H9 (cell line): ENCODE data around the gene RNF31. TPM values are rescaled to one million over a fixed set of nuclear protein-coding genes. Genes with fewer than 3 reads are reported as not detected.

Source experiments
- DNase-seq: peaks from one replicate; pipeline ENCODE4 v3.0.0-alpha.2; 2017
- H2AFZ ChIP-seq: one replicate; pipeline ENCODE4 v1.6.1; 2013; ENCODE audit warnings: mild to moderate bottlenecking, low read length, control low read depth, moderate library complexity
- H2AK5ac ChIP-seq: 2 replicates; pipeline ENCODE4 v1.6.1; 2013; ENCODE audit warnings: low read length, control low read depth, mixed read lengths; ENCODE audit not compliant: insufficient read length
- H2BK120ac ChIP-seq: one replicate; pipeline ENCODE4 v1.6.1; 2013; ENCODE audit warnings: low read depth, mild to moderate bottlenecking, low read length, control low read depth, inconsistent platforms; ENCODE audit not compliant: poor library complexity, severe bottlenecking
- H2BK12ac ChIP-seq: 2 replicates; pipeline ENCODE4 v1.6.1; 2013; ENCODE audit warnings: low read length, control low read depth, mixed read lengths, low read depth; ENCODE audit not compliant: insufficient read length
- H2BK15ac ChIP-seq: 2 replicates; pipeline ENCODE4 v1.6.1; 2013; ENCODE audit warnings: low read depth, low read length, control low read depth
- H2BK20ac ChIP-seq: one replicate; pipeline ENCODE4 v1.6.1; 2013; ENCODE audit warnings: low read depth, mild to moderate bottlenecking, low read length, control low read depth, inconsistent platforms; ENCODE audit not compliant: poor library complexity, severe bottlenecking
- H2BK5ac ChIP-seq: 2 replicates; pipeline ENCODE4 v1.6.1; 2013; ENCODE audit warnings: low read length, control low read depth, mixed read lengths; ENCODE audit not compliant: insufficient read length
- H3K14ac ChIP-seq: 2 replicates; pipeline ENCODE4 v1.6.1; 2013; ENCODE audit warnings: low read length, control low read depth; ENCODE audit not compliant: insufficient read depth
- H3K18ac ChIP-seq: 2 replicates; pipeline ENCODE4 v1.6.1; 2013; ENCODE audit warnings: low read depth, mild to moderate bottlenecking, mixed read lengths, low read length, control low read depth; ENCODE audit not compliant: insufficient read length
- H3K23ac ChIP-seq: 2 replicates; pipeline ENCODE4 v1.6.1; 2013; ENCODE audit warnings: low read length, control low read depth, mixed read lengths, low read depth; ENCODE audit not compliant: insufficient read length
- H3K23me2 ChIP-seq: 2 replicates; pipeline ENCODE4 v1.6.1; 2013; ENCODE audit warnings: low read depth, mild to moderate bottlenecking, mixed read lengths, low read length, control low read depth; ENCODE audit not compliant: insufficient read length, poor library complexity, severe bottlenecking
- H3K27ac ChIP-seq: 2 replicates; pipeline ENCODE4 v1.5.1; 2013; ENCODE audit warnings: low read length, control low read depth, mixed read lengths, low read depth; ENCODE audit not compliant: insufficient read length
- H3K27me3 ChIP-seq: 2 replicates; pipeline ENCODE4 v1.6.1; 2013; ENCODE audit warnings: low read length, control low read depth, inconsistent platforms; ENCODE audit not compliant: insufficient read depth
- H3K4ac ChIP-seq: 2 replicates; pipeline ENCODE4 v1.6.1; 2013; ENCODE audit warnings: low read depth, mild to moderate bottlenecking, control low read depth, inconsistent platforms, low read length, moderate library complexity
- H3K4me1 ChIP-seq: 2 replicates; pipeline ENCODE4 v1.6.1; 2013; ENCODE audit warnings: low read length, control low read depth, inconsistent platforms; ENCODE audit not compliant: insufficient read depth
- H3K4me2 ChIP-seq: 2 replicates; pipeline ENCODE4 v1.6.1; 2013; ENCODE audit warnings: low read length, control low read depth, mixed read lengths; ENCODE audit not compliant: insufficient read length, insufficient read depth
- H3K56ac ChIP-seq: 2 replicates; pipeline ENCODE4 v1.6.1; 2013; ENCODE audit warnings: low read depth, mild to moderate bottlenecking, mixed read lengths, low read length, control low read depth; ENCODE audit not compliant: insufficient read length
- H3K79me1 ChIP-seq: 2 replicates; pipeline ENCODE4 v1.6.1; 2013; ENCODE audit warnings: low read depth, mild to moderate bottlenecking, moderate library complexity, low read length, control low read depth, inconsistent platforms; ENCODE audit not compliant: insufficient read depth, poor library complexity, severe bottlenecking
- H3K79me2 ChIP-seq: 2 replicates; pipeline ENCODE4 v1.6.1; 2013; ENCODE audit warnings: low read length, control low read depth, inconsistent platforms; ENCODE audit not compliant: insufficient read depth
- H3K9ac ChIP-seq: 2 replicates; pipeline ENCODE4 v1.6.1; 2013; ENCODE audit warnings: low read length, control low read depth, mixed read lengths; ENCODE audit not compliant: insufficient read length; ENCODE audit errors: extremely low read depth
- H3K9me3 ChIP-seq: one replicate; pipeline ENCODE4 v1.6.1; 2013; ENCODE audit warnings: low read depth, low read length, inconsistent platforms; ENCODE audit not compliant: control insufficient read depth
- H3T11ph ChIP-seq: one replicate; pipeline ENCODE4 v1.6.1; 2013; ENCODE audit warnings: mild to moderate bottlenecking, low read length, control low read depth, inconsistent platforms
- H4K20me1 ChIP-seq: one replicate; pipeline ENCODE4 v1.6.1; 2013; ENCODE audit not compliant: control insufficient read depth, insufficient read length, insufficient read depth
- H4K5ac ChIP-seq: 2 replicates; pipeline ENCODE4 v1.6.1; 2013; ENCODE audit warnings: low read depth, mild to moderate bottlenecking, mixed read lengths, low read length, control low read depth; ENCODE audit not compliant: insufficient read length
- H4K8ac ChIP-seq: replicated peaks from 2 replicates; pipeline ENCODE4 v1.6.1; 2013; ENCODE audit warnings: low read length, control low read depth, mixed read lengths, low read depth; ENCODE audit not compliant: insufficient read length
- H4K91ac ChIP-seq: 2 replicates; pipeline ENCODE4 v1.6.1; 2013; ENCODE audit warnings: low read depth, mild to moderate bottlenecking, moderate library complexity, mixed read lengths, low read length, control low read depth; ENCODE audit not compliant: insufficient read length
- H3K27ac Mint-ChIP-seq, 3 experiments: 2 replicates in 2 of 3; 3 replicates in 1 of 3; pipeline ENCODE4 v1.8.0; 2020 to 2021; ENCODE audit warnings: mixed read lengths in 3 of 3, mild to moderate bottlenecking in 1 of 3, moderate library complexity in 1 of 3
- H3K27me3 Mint-ChIP-seq: 2 replicates; pipeline ENCODE4 v1.8.0; 2021; ENCODE audit warnings: low read depth, mild to moderate bottlenecking, moderate library complexity, mixed read lengths
- H3K36me3 Mint-ChIP-seq, 3 experiments: 2 replicates in 2 of 3; 3 replicates in 1 of 3; pipeline ENCODE4 v1.8.0; 2020 to 2021; ENCODE audit warnings: low read depth in 3 of 3, mixed read lengths in 3 of 3; ENCODE audit not compliant: insufficient read depth in 1 of 3
- H3K4me1 Mint-ChIP-seq, 2 experiments: 2 replicates each; pipeline ENCODE4 v1.8.0; 2020; ENCODE audit warnings: mixed read lengths in 2 of 2
- H3K4me3 Mint-ChIP-seq, 2 experiments: 2 replicates in 1 of 2; 3 replicates in 1 of 2; pipeline ENCODE4 v1.8.0; 2020 to 2021; ENCODE audit warnings: mild to moderate bottlenecking in 2 of 2, mixed read lengths in 2 of 2, moderate library complexity in 1 of 2
- H3K9me3 Mint-ChIP-seq, 2 experiments: 2 replicates in 1 of 2; 3 replicates in 1 of 2; pipeline ENCODE4 v1.8.0; 2020; ENCODE audit warnings: mild to moderate bottlenecking in 2 of 2, mixed read lengths in 2 of 2, moderate library complexity in 1 of 2
- CTCF ChIP-seq: fragments of 200-600 bp; sonication (generic); conservative IDR thresholded peaks from 3 replicates; pipeline ENCODE4 v1.8.0; 2021; ENCODE audit warnings: antibody characterized with exemption, mild to moderate bottlenecking
- WGBS: extraction: QIAGEN DNeasy Blood & Tissue Kit; methylation state at CpG from one replicate; pipeline ENCODE4 v1.1.7; 2013; ENCODE audit warnings: missing lambda C conversion rate, low lambda C conversion rate, mixed read lengths; ENCODE audit not compliant: insufficient read length; ENCODE audit errors: extremely low coverage; 5-methylcytosine and 5-hydroxymethylcytosine counted together
- total RNA-seq: library from RNA; stranded (reverse); gene quantifications from 2 replicates; pipeline ENCODE4 v1.2.1, GENCODE V29; 2021

Gene RNF31
- total RNA-seq, 1 experiment from 2014 or later = 87.3 TPM

- Histone ChIP-seq H3K4me2 (no peak overlapping the region), H4K8ac (no peak overlapping the region), H3K4me1 (no peaks in the 10 kb centered on the region), H2BK120ac (no peak overlapping the region), H3K56ac (no peak overlapping the region), H3T11ph (no peak overlapping the region), H2AFZ (no peak overlapping the region), H2BK20ac (no peak overlapping the region), H2BK5ac (no peak overlapping the region), H2AK5ac (no peak overlapping the region), H2BK12ac (no peak overlapping the region), H3K18ac (no peak overlapping the region), H3K23me2 (no peaks in the 10 kb centered on the region), H3K79me2 (no peaks in the 10 kb centered on the region), H3K27ac (no peak overlapping the region), H3K4ac (no peak overlapping the region), H4K20me1 (no peaks in the 10 kb centered on the region), H3K14ac (no peak overlapping the region), H3K79me1 (no peaks in the 10 kb centered on the region), H2BK15ac (no peak overlapping the region), H3K9ac (no peak overlapping the region), H3K27me3 (no peaks in the 10 kb centered on the region), H3K23ac (no peak overlapping the region), H4K5ac (no peak overlapping the region), H3K9me3 (no peaks in the 10 kb centered on the region), H4K91ac (no peak overlapping the region)
- TF ChIP-seq CTCF = no peak
- no CpG with 5 or more reads among the region's 12 CpGs for WGBS
- H3K9me3 Mint-ChIP-seq = no peaks in the 10 kb centered on the region
- no peaks in the 10 kb centered on the region; the same call in 1 of the 2 replicates for H3K27me3 Mint-ChIP-seq
- no peak overlapping the region for H3K27ac Mint-ChIP-seq
- DNase-seq = no peak
- no peak overlapping the region for H3K4me3 Mint-ChIP-seq
- H3K36me3 Mint-ChIP-seq = peaks cover 33 to 74% (median 59%) of the 10 kb centered on the region in 3 experiments
- H3K4me1 Mint-ChIP-seq = no peaks in the 10 kb centered on the region
These were observed 31.3 kb downstream of the RNF31 start for GRCh38 chr14:24178399-24179178.
